Body of pancreas (tissue), 4 donors: ENCODE data around the gene SLCO3A1. TPM values are rescaled to one million over a fixed set of nuclear protein-coding genes. Genes with fewer than 3 reads are reported as not detected.

Source experiments
- ATAC-seq: fragments of 150-250 bp; one replicate; pipeline ENCODE4 v1.9.1; 2016
- DNase-seq, 4 donors: peaks; one replicate each; pipeline ENCODE4 v3.0.0-alpha.2; 2019
- H3K27ac ChIP-seq, 4 donors: fragments of 200-600 bp; sonication (generic); 1 replicate in 3 of 4; 2 replicates in 1 of 4; pipeline versions ENCODE4 v1.5.1 to v1.6.1; 2016 to 2019; ENCODE audit warnings: mild to moderate bottlenecking in 1 of 4, mixed read lengths in 1 of 4, moderate library complexity in 1 of 4
- H3K27me3 ChIP-seq, 2 donors: fragments of 200-600 bp; sonication (generic); one replicate each; pipeline ENCODE4 v1.6.0; 2016; ENCODE audit warnings: mild to moderate bottlenecking in 1 of 2
- H3K36me3 ChIP-seq, 2 donors: fragments of 200-600 bp; sonication (generic); replicated peaks in 1 of 2; 2 replicates each; pipeline ENCODE4 v1.5.1; 2016; ENCODE audit warnings: low read depth in 2 of 2; ENCODE audit not compliant: insufficient read depth in 1 of 2
- H3K4me1 ChIP-seq: fragments of 200-600 bp; sonication (generic); one replicate; pipeline ENCODE4 v1.6.0; 2016
- H3K4me3 ChIP-seq, 2 donors: fragments of 200-600 bp; sonication (generic); 1 replicate in 1 of 2; 2 replicates in 1 of 2; pipeline ENCODE4 v1.5.1; 2016 to 2019
- H3K9me3 ChIP-seq, 3 donors: fragments of 200-600 bp; sonication (generic); 1 replicate in 2 of 3; 2 replicates in 1 of 3; pipeline ENCODE4 v1.5.1; 2016
- POLR2A ChIP-seq, 3 donors: fragments of 450-650 bp; IDR thresholded peaks; one replicate each; pipeline ENCODE4 v1.6.1; 2016; ENCODE audit warnings: antibody characterized with exemption in 3 of 3, mild to moderate bottlenecking in 2 of 3
- WGBS, 2 donors: methylation state at CpG; one replicate each; pipeline ENCODE4 v1.1.5; 2017; 5-methylcytosine and 5-hydroxymethylcytosine counted together
- intact Hi-C: fragments of 100-400 bp; cut with DNase I; formaldehyde crosslinking; loops from one replicate; pipeline ENCODE4 v1.15.1; 2023
- total RNA-seq, 2 donors: library from RNA; depleted of rRNA; stranded (reverse); fragments of >200 nt; gene quantifications; one replicate each; pipeline ENCODE4 v1.1.0, GENCODE V29; 2016
- TF ChIP-seq, protein P1 (sequence below), 7 experiments: fragments of 450-650 bp in 4 of 7; fragments of 200-600 bp in 3 of 7; sonication (generic) in 3 of 7; IDR thresholded peaks; one replicate each; pipeline ENCODE4 v1.5.1; 2016 to 2019; ENCODE audit warnings: antibody characterized with exemption in 7 of 7

The SLCO3A1 gene
- total RNA-seq, 2 donors from 2014 or later: 5.7 to 12.9 TPM

- intact Hi-C loops: no loop called here
- H3K27me3 ChIP-seq: no peaks in the 10 kb centered on the region
- ATAC-seq: no peak
- H3K27ac ChIP-seq: no peak overlapping the region
- H3K4me1 ChIP-seq: no peaks in the 10 kb centered on the region
- TF ChIP-seq, protein P1, sequence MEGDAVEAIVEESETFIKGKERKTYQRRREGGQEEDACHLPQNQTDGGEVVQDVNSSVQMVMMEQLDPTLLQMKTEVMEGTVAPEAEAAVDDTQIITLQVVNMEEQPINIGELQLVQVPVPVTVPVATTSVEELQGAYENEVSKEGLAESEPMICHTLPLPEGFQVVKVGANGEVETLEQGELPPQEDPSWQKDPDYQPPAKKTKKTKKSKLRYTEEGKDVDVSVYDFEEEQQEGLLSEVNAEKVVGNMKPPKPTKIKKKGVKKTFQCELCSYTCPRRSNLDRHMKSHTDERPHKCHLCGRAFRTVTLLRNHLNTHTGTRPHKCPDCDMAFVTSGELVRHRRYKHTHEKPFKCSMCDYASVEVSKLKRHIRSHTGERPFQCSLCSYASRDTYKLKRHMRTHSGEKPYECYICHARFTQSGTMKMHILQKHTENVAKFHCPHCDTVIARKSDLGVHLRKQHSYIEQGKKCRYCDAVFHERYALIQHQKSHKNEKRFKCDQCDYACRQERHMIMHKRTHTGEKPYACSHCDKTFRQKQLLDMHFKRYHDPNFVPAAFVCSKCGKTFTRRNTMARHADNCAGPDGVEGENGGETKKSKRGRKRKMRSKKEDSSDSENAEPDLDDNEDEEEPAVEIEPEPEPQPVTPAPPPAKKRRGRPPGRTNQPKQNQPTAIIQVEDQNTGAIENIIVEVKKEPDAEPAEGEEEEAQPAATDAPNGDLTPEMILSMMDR (IDR thresholded peaks at IDR 0.05): no peak
- TF ChIP-seq POLR2A (IDR thresholded peaks at IDR 0.05): no peak
- WGBS, 2 donors: 51 to 64% methylated on average over 9 of the region's 9 CpGs
- H3K36me3 ChIP-seq: no peaks in the 10 kb centered on the region
- H3K4me3 ChIP-seq: no peak overlapping the region
- no peak for DNase-seq
- H3K9me3 ChIP-seq: no peaks in the 10 kb centered on the region
These were observed 127.2 kb downstream of the SLCO3A1 start for GRCh38 chr15:91980502-91981267.

DNA sequence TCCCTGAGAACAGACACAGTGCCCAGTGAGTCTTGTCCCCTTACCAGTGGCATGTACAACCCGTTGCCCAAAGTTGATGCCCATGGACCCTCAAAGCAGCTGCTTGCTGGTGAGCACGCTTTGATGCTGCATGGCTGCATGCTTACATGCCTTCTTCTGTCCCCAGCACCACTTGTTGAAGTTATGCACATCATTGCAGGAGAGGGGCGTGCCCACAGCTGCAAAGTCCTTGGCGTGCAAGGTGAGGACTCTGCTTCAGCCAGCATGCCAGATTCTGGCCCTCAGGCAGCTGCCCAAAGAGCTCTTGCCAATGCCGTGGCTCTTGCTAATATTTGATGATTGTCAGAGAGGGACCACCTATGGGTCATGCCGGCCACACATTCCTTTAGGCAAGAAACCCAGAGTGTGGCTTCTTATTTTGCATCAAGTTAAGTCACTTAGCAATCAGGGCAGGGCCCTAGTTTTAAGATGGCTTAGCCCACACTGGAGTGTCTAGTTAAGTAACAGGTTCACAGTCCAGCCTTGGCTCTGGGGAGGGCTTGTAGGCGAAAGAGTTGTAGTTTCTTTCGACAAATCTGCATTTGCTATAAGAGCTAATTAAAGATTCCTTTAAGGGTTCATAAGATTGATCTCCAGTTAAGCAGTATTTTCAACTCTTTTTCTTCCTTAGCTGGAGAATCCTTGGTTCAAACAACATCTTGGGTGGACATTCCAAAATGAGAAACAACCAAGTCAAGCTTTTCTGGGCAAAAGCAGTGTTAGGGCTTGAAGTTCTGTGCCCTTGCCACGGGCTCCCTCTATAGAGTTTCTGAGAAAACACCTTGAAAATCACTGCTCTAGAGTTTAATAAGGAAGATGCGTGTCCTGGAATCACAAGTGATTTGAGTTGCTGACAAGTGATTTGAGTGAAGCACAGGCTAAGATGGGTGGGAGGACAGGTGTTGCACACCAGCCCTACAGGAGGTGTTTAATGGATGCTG lies 128.6 kb downstream of the SLCO3A1 start:
- Histone ChIP-seq H3K27ac (no peak overlapping the region), H3K9me3 (no peaks in the 10 kb centered on the region), H3K4me3 (no peak overlapping the region), H3K27me3 (no peaks in the 10 kb centered on the region), H3K36me3 (no peaks in the 10 kb centered on the region), H3K4me1 (no peaks in the 10 kb centered on the region)
- TF ChIP-seq, protein P1 (IDR thresholded peaks at IDR 0.05): no peak
- no peak for TF ChIP-seq POLR2A (IDR thresholded peaks at IDR 0.05)
- WGBS, 2 donors: 73 to 75% methylated on average over 10 of the region's 10 CpGs
- ATAC-seq (no peak), DNase-seq (no peak)
- intact Hi-C loops: no loop called here

DNA sequence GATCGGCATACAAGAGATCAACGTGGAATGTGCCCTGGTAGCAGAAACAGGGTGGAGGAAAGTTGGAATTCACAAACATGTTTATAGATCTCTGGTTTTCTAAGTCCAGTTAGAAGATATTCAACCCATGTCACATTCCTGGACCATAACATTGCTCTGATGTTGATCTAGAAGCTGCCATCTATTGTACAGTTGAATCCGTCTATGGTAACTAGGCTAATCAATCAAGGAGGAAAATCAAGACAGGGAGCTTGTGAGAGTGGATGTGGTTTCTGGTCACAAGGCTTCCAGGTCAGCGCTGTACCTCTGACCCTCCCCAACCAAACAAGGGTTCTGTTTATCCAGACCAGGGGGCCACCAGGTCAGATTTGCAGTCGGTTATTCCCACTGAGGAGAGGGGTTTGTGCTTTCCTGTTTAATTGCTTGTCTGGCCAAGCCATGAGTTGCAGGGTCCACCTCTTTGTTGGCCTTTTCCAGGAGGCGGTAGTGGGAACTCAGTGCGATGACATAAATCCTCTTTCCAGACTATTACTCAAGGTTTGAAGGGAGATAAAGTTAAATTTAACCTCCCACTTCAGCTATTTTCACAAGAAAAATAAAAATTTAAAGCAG lies 130.3 kb downstream of the SLCO3A1 start:
- DNase-seq (no peak), ATAC-seq (no peak)
- intact Hi-C loops: no loop called here
- no peaks in the 10 kb centered on the region for H3K27me3 ChIP-seq
- H3K36me3 ChIP-seq: no peaks in the 10 kb centered on the region
- no peak overlapping the region for H3K4me3 ChIP-seq
- no peak overlapping the region for H3K27ac ChIP-seq
- TF ChIP-seq, protein P1 (IDR thresholded peaks at IDR 0.05): no peak
- TF ChIP-seq POLR2A (IDR thresholded peaks at IDR 0.05): no peak
- no peaks in the 10 kb centered on the region for H3K9me3 ChIP-seq
- WGBS, 2 donors: 34 to 47% methylated on average over 7 of the region's 7 CpGs
- H3K4me1 ChIP-seq: no peaks in the 10 kb centered on the region

GRCh38 chr15:91985297-91985696 lies 131.8 kb downstream of the SLCO3A1 start:
- Histone ChIP-seq H3K4me1 (no peaks in the 10 kb centered on the region), H3K27ac (no peak overlapping the region), H3K36me3 (no peaks in the 10 kb centered on the region), H3K27me3 (no peaks in the 10 kb centered on the region), H3K9me3 (no peaks in the 10 kb centered on the region), H3K4me3 (no peak overlapping the region)
- TF ChIP-seq, protein P1 (IDR thresholded peaks at IDR 0.05): no peak
- no peak for TF ChIP-seq POLR2A (IDR thresholded peaks at IDR 0.05)
- ATAC-seq: no peak
- no peak for DNase-seq
- intact Hi-C loops: no loop called here
- 80 to 87% methylated on average over 7 of the region's 7 CpGs for WGBS, 2 donors
